Neuronal stem cell (in vitro differentiated cells): Measurements from ENCODE around the gene ENOPH1.
"Not testable (repeated sequence)": the region's sequence is repeated elsewhere in the genome, so short reads cannot be mapped to it uniquely, and the experiment has no call there.

Source experiments
- DNase-seq: peaks from one replicate; pipeline ENCODE4 v3.0.0-alpha.2; 2013; ENCODE audit warnings: low spot score
- H2AFZ ChIP-seq: one replicate; pipeline ENCODE4 v1.6.1; 2013; ENCODE audit warnings: mild to moderate bottlenecking, low read length, inconsistent platforms
- H2AK5ac ChIP-seq: 2 replicates; pipeline ENCODE4 v1.6.1; 2013; ENCODE audit warnings: low read depth, mild to moderate bottlenecking, inconsistent platforms, low read length, moderate library complexity, mixed read lengths
- H2BK120ac ChIP-seq: 2 replicates; pipeline ENCODE4 v1.6.1; 2013; ENCODE audit warnings: low read depth, mild to moderate bottlenecking, inconsistent platforms, low read length, moderate library complexity, mixed read lengths
- H2BK12ac ChIP-seq: one replicate; pipeline ENCODE4 v1.6.1; 2013; ENCODE audit warnings: low read length, inconsistent platforms
- H2BK15ac ChIP-seq: 2 replicates; pipeline ENCODE4 v1.6.1; 2013; ENCODE audit warnings: mild to moderate bottlenecking, low read length, inconsistent platforms, mixed read lengths
- H2BK5ac ChIP-seq: one replicate; pipeline ENCODE4 v1.6.1; 2013; ENCODE audit warnings: inconsistent platforms, mild to moderate bottlenecking, low read length, moderate library complexity
- H3K14ac ChIP-seq: one replicate; pipeline ENCODE4 v1.6.1; 2013; ENCODE audit warnings: low read length, inconsistent platforms
- H3K18ac ChIP-seq: 2 replicates; pipeline ENCODE4 v1.6.1; 2013; ENCODE audit warnings: low read length, inconsistent platforms
- H3K23ac ChIP-seq: 2 replicates; pipeline ENCODE4 v1.6.1; 2013; ENCODE audit warnings: low read depth, mild to moderate bottlenecking, mixed read lengths, low read length, inconsistent platforms; ENCODE audit not compliant: poor library complexity
- H3K27ac ChIP-seq: replicated peaks from 3 replicates; pipeline ENCODE4 v1.5.1; 2013; ENCODE audit warnings: low read length, inconsistent platforms
- H3K27me3 ChIP-seq, 3 experiments: 2 replicates each; pipeline ENCODE4 v1.6.1; 2013; ENCODE audit warnings: low read length in 3 of 3, mild to moderate bottlenecking in 2 of 3, inconsistent platforms in 1 of 3, low read depth in 1 of 3, mixed read lengths in 1 of 3, moderate library complexity in 1 of 3; ENCODE audit not compliant: control insufficient read depth in 3 of 3, insufficient read depth in 3 of 3
- H3K36me3 ChIP-seq, 2 donors: replicated peaks in 1 of 2; 2 replicates each; pipeline ENCODE4 v1.6.1; 2013; ENCODE audit warnings: low read length in 2 of 2; ENCODE audit not compliant: control insufficient read depth in 2 of 2, insufficient read depth in 2 of 2
- H3K4ac ChIP-seq: 2 replicates; pipeline ENCODE4 v1.6.1; 2013; ENCODE audit warnings: inconsistent platforms, mild to moderate bottlenecking, low read length, moderate library complexity
- H3K4me1 ChIP-seq, 2 donors: 1 replicate in 1 of 2; 2 replicates in 1 of 2; pipeline ENCODE4 v1.6.1; 2013; ENCODE audit warnings: low read length in 2 of 2, low read depth in 1 of 2; ENCODE audit not compliant: control insufficient read depth in 2 of 2, insufficient read depth in 1 of 2
- H3K4me2 ChIP-seq: one replicate; pipeline ENCODE4 v1.6.1; 2013; ENCODE audit warnings: mild to moderate bottlenecking, low read length, inconsistent platforms; ENCODE audit not compliant: insufficient read depth, poor library complexity, severe bottlenecking
- H3K4me3 ChIP-seq, 2 donors: 2 replicates each; pipeline ENCODE4 v1.5.1; 2013; ENCODE audit warnings: low read length in 2 of 2, mild to moderate bottlenecking in 2 of 2, inconsistent platforms in 1 of 2, moderate library complexity in 1 of 2
- H3K79me1 ChIP-seq: one replicate; pipeline ENCODE4 v1.6.1; 2013; ENCODE audit warnings: low read depth, mild to moderate bottlenecking, inconsistent platforms, low read length, moderate library complexity
- H3K9ac ChIP-seq: one replicate; pipeline ENCODE4 v1.6.1; 2013; ENCODE audit warnings: mild to moderate bottlenecking, low read depth, low read length, inconsistent platforms; ENCODE audit not compliant: poor library complexity
- H3K9me3 ChIP-seq, 2 donors: replicated peaks in 1 of 2; 2 replicates each; pipeline versions ENCODE3 to v1.6.1; 2013; ENCODE audit warnings: low read length in 2 of 2, mild to moderate bottlenecking in 2 of 2, inconsistent platforms in 1 of 2, low read depth in 1 of 2, mixed read lengths in 1 of 2, moderate library complexity in 1 of 2; ENCODE audit not compliant: control insufficient read depth in 2 of 2, insufficient read depth in 1 of 2
- H4K8ac ChIP-seq: one replicate; pipeline ENCODE4 v1.6.1; 2013; ENCODE audit warnings: low read depth, mild to moderate bottlenecking, inconsistent platforms, low read length, moderate library complexity
- H4K91ac ChIP-seq: one replicate; pipeline ENCODE4 v1.6.1; 2013; ENCODE audit warnings: low read length, low read depth, mild to moderate bottlenecking, inconsistent platforms; ENCODE audit not compliant: poor library complexity
- WGBS, 2 donors: extraction: QIAGEN DNeasy Blood & Tissue Kit; methylation state at CpG; one replicate each; pipeline ENCODE4 v1.1.7; 2013; ENCODE audit warnings: missing lambda C conversion rate in 2 of 2, mixed read lengths in 1 of 2; ENCODE audit not compliant: insufficient read length in 2 of 2, insufficient replicate concordance in 1 of 2; ENCODE audit errors: extremely low coverage in 2 of 2; 5-methylcytosine and 5-hydroxymethylcytosine counted together

ENOPH1 gene

GRCh38 chr4:82473621-82474164, 43.3 kb downstream of the ENOPH1 start:
- Histone ChIP-seq H2BK15ac (no peak overlapping the region), H2AFZ (no peak overlapping the region), H3K36me3 (no peaks in the 10 kb centered on the region), H3K9ac (no peak overlapping the region), H3K4me2 (no peak overlapping the region), H3K27me3 (no peaks in the 10 kb centered on the region), H3K9me3 (no peaks in the 10 kb centered on the region), H3K4me3 (no peak overlapping the region), H2BK12ac (no peak overlapping the region), H2BK5ac (no peak overlapping the region), H3K14ac (no peak overlapping the region), H2BK120ac (no peak overlapping the region), H3K23ac (no peak overlapping the region), H3K18ac (no peak overlapping the region), H3K27ac (no peak overlapping the region), H4K8ac (no peak overlapping the region), H3K79me1 (no peaks in the 10 kb centered on the region), H3K4me1 (no peaks in the 10 kb centered on the region), H2AK5ac (no peak overlapping the region), H4K91ac (no peak overlapping the region), H3K4ac (no peak overlapping the region)
- DNase-seq: no peak
- no CpG with 5 or more reads among the region's 15 CpGs for WGBS, 2 donors

- not testable (repeated sequence) for H2BK12ac ChIP-seq, H3K4ac ChIP-seq, H3K14ac ChIP-seq, H3K4me1 ChIP-seq, H4K91ac ChIP-seq, H2BK15ac ChIP-seq, H3K4me2 ChIP-seq, H2AFZ ChIP-seq, H3K79me1 ChIP-seq, H3K9me3 ChIP-seq, H2BK120ac ChIP-seq, H2AK5ac ChIP-seq, H3K27me3 ChIP-seq, DNase-seq, H3K27ac ChIP-seq, H3K18ac ChIP-seq, H3K9ac ChIP-seq, H3K4me3 ChIP-seq, H3K23ac ChIP-seq, H2BK5ac ChIP-seq, H3K36me3 ChIP-seq, H4K8ac ChIP-seq
- WGBS, 2 donors: no CpG with 5 or more reads among the region's 7 CpGs
Measured at GRCh38 chr4:82475931-82476330, 45.5 kb downstream of the ENOPH1 start.

- H3K79me1 ChIP-seq, H2BK12ac ChIP-seq, H4K91ac ChIP-seq, H3K14ac ChIP-seq, H4K8ac ChIP-seq, H3K9me3 ChIP-seq, H3K27me3 ChIP-seq, H3K23ac ChIP-seq, H3K36me3 ChIP-seq, H3K4me2 ChIP-seq, H3K18ac ChIP-seq, H2AFZ ChIP-seq, H3K4ac ChIP-seq, DNase-seq, H2AK5ac ChIP-seq, H3K4me1 ChIP-seq, H3K4me3 ChIP-seq, H3K9ac ChIP-seq, H2BK5ac ChIP-seq, H3K27ac ChIP-seq, H2BK15ac ChIP-seq, H2BK120ac ChIP-seq: not testable (repeated sequence)
- no CpG with 5 or more reads among the region's 9 CpGs for WGBS, 2 donors
Measured at GRCh38 chr4:82477469-82477868, 47.1 kb downstream of the ENOPH1 start.

- no CpG with 5 or more reads among the region's 14 CpGs for WGBS, 2 donors
- Histone ChIP-seq H2AFZ (no peak overlapping the region), H3K4ac (no peak overlapping the region), H3K9me3 (peaks cover 0 to 5% of the 10 kb centered on the region in 2 donors), H3K27me3 (no peaks in the 10 kb centered on the region), H3K4me2 (no peak overlapping the region), H2BK12ac (no peak overlapping the region), H3K9ac (peak overlapping the region; percentile 44), H2AK5ac (no peak overlapping the region), H2BK5ac (peak overlapping the region; percentile 13), H3K4me3 (no peak overlapping the region), H3K23ac (no peak overlapping the region), H3K18ac (peak overlapping the region; percentile 64), H4K91ac (no peak overlapping the region), H3K4me1 (no peaks in the 10 kb centered on the region), H3K27ac (no peak overlapping the region), H3K14ac (no peak overlapping the region), H3K36me3 (no peaks in the 10 kb centered on the region), H3K79me1 (no peaks in the 10 kb centered on the region), H2BK15ac (no peak overlapping the region), H2BK120ac (no peak overlapping the region), H4K8ac (no peak overlapping the region)
- DNase-seq: no peak
Measured at GRCh38 chr4:82479562-82479961, 49.2 kb downstream of the ENOPH1 start.
